ENCODE measurements around the gene JAK1.

JAK1 gene

GRCh38 chr1:64960731-64961130 is 5.6 kb downstream of the JAK1 start:
- H3K4me3 ChIP-seq (ENCODE audit: low read depth, low read length), result no peak overlapping the region
- no peak for DNase-seq (ENCODE audit: low read depth)
- TF ChIP-seq CTCF (IDR thresholded peaks at IDR 0.05; ENCODE audit: control insufficient read depth, extremely low read depth, insufficient read depth), result no peak

- no peak overlapping the region for H3K4me3 ChIP-seq (ENCODE audit: low read depth, low read length)
- no peak for DNase-seq (ENCODE audit: low read depth)
- no peak for TF ChIP-seq CTCF (IDR thresholded peaks at IDR 0.05; ENCODE audit: control insufficient read depth, extremely low read depth, insufficient read depth)
Observed at GRCh38 chr1:64959986-64960385, 6.4 kb downstream of the JAK1 start.

GRCh38 chr1:64956733-64957441 is 9.5 kb downstream of the JAK1 start:
- DNase-seq (ENCODE audit: low read depth), result no peak
- no peak for TF ChIP-seq CTCF (IDR thresholded peaks at IDR 0.05; ENCODE audit: control insufficient read depth, extremely low read depth, insufficient read depth)
- no peak overlapping the region for H3K4me3 ChIP-seq (ENCODE audit: low read depth, low read length)

GRCh38 chr1:64956010-64956640 is 10.2 kb downstream of the JAK1 start:
- H3K4me3 ChIP-seq (ENCODE audit: low read depth, low read length), result no peak overlapping the region
- DNase-seq (ENCODE audit: low read depth), result no peak
- TF ChIP-seq CTCF (IDR thresholded peaks at IDR 0.05; ENCODE audit: control insufficient read depth, extremely low read depth, insufficient read depth), result no peak

- H3K4me3 ChIP-seq (ENCODE audit: low read depth, low read length), result no peak overlapping the region
- no peak for TF ChIP-seq CTCF (IDR thresholded peaks at IDR 0.05; ENCODE audit: control insufficient read depth, extremely low read depth, insufficient read depth)
- DNase-seq (ENCODE audit: low read depth), result no peak
Observed at GRCh38 chr1:64955097-64956009, 11.0 kb downstream of the JAK1 start.

- no peak for DNase-seq (ENCODE audit: low read depth)
- H3K4me3 ChIP-seq (ENCODE audit: low read depth, low read length), result no peak overlapping the region
Observed at GRCh38 chr1:64953241-64953640, 13.1 kb downstream of the JAK1 start.

More at GRCh38 chr1:64953241-64953640, 13.1 kb downstream of the JAK1 start:
- TF ChIP-seq CTCF (IDR thresholded peaks at IDR 0.05; ENCODE audit: control insufficient read depth, extremely low read depth, insufficient read depth), result no peak
